Transverse colon (tissue), 4 donors: ENCODE measurements around the gene LRRC32. TPM values are rescaled to one million over a fixed set of nuclear protein-coding genes. Genes with fewer than 3 reads are reported as not detected.

Experiments used
- DNase-seq: peaks from one replicate; pipeline ENCODE4 v3.0.0-alpha.2; 2019
- H3K27ac ChIP-seq, 4 donors: fragments of 200-600 bp; sonication (generic); 2 replicates each; pipeline ENCODE4 v1.5.1; 2016 to 2018; ENCODE audit warnings: inconsistent platforms in 4 of 4
- H3K27me3 ChIP-seq: fragments of 200-600 bp; sonication (generic); 2 replicates; pipeline ENCODE4 v1.5.1; 2017; ENCODE audit warnings: inconsistent platforms
- H3K36me3 ChIP-seq, 4 donors: fragments of 200-600 bp; sonication (generic); 2 replicates each; pipeline ENCODE4 v1.5.1; 2017 to 2019; ENCODE audit warnings: inconsistent platforms in 4 of 4
- H3K4me1 ChIP-seq, 4 donors: fragments of 200-600 bp; sonication (generic); 2 replicates each; pipeline ENCODE4 v1.5.1; 2017 to 2020; ENCODE audit warnings: inconsistent platforms in 4 of 4
- H3K4me3 ChIP-seq, 4 donors: fragments of 200-600 bp; sonication (generic); 1 replicate in 1 of 4; 2 replicates in 3 of 4; pipeline versions ENCODE4 v1.5.1 to v1.6.1; 2017 to 2019; ENCODE audit warnings: inconsistent platforms in 4 of 4
- H3K9me3 ChIP-seq, 2 donors: fragments of 200-600 bp; sonication (generic); 2 replicates each; pipeline ENCODE4 v1.5.1; 2017 to 2019; ENCODE audit warnings: inconsistent platforms in 2 of 2
- CTCF ChIP-seq, 5 experiments: fragments of 200-600 bp in 3 of 5; fragments of 450-650 bp in 2 of 5; sonication (generic) in 3 of 5; IDR thresholded peaks; 1 replicate in 2 of 5; 2 replicates in 3 of 5; pipeline ENCODE4 v1.5.1; 2016 to 2017; ENCODE audit warnings: antibody characterized with exemption in 5 of 5, inconsistent platforms in 3 of 5, mild to moderate bottlenecking in 2 of 5, moderate library complexity in 1 of 5
- EP300 ChIP-seq: sonication (generic); formaldehyde crosslinking; IDR thresholded peaks from one replicate; pipeline ENCODE4 v1.6.1; 2017; ENCODE audit warnings: antibody characterized with exemption, low read depth
- POLR2A ChIP-seq: fragments of 450-650 bp; IDR thresholded peaks from one replicate; pipeline ENCODE4 v1.6.1; 2016; ENCODE audit warnings: antibody characterized with exemption, mild to moderate bottlenecking, moderate library complexity
- POLR2AphosphoS5 ChIP-seq, 3 donors: sonication (generic); formaldehyde crosslinking; IDR thresholded peaks; one replicate each; pipeline ENCODE4 v1.6.1; 2016; ENCODE audit warnings: antibody characterized with exemption in 3 of 3
- WGBS, 2 donors: methylation state at CpG; one replicate each; pipeline ENCODE4 v1.1.5; 2018; ENCODE audit warnings: low coverage in 1 of 2; 5-methylcytosine and 5-hydroxymethylcytosine counted together
- in situ Hi-C, 4 donors: fragments of 200-750 bp; cut with MboI; loops; one replicate each; pipeline versions ENCODE4 v1.15.0 to v1.15.1; 2017; ENCODE audit warnings: low sequenced_read_pairs in 3 of 4, low pct_ligation_motif_present in 1 of 4, low pct_unique_long_range_greater_than_20kb in 1 of 4
- intact Hi-C: fragments of 100-400 bp; cut with DNase I; formaldehyde crosslinking; loops from one replicate; pipeline ENCODE4 v1.15.1; 2023; ENCODE audit warnings: low total_unique reads
- total RNA-seq, 4 donors: library from RNA; depleted of rRNA; stranded (reverse); fragments of >200 nt; gene quantifications; one replicate each; pipeline ENCODE4 v1.1.0, GENCODE V29; 2016

The LRRC32 gene
- total RNA-seq, 4 donors from 2014 or later: 5.1 to 11.5 (median 9.1) TPM

- no peaks in the 10 kb centered on the region for H3K9me3 ChIP-seq
- H3K27ac ChIP-seq: no peak overlapping the region
- in situ Hi-C loops: no loop called here
- TF ChIP-seq POLR2AphosphoS5 (IDR thresholded peaks at IDR 0.05) (no peak), CTCF (IDR thresholded peaks at IDR 0.05) (no peak), EP300 (no peak), POLR2A (no peak)
- intact Hi-C loops: no loop called here
- DNase-seq: no peak
- H3K4me1 ChIP-seq: peaks cover 4 to 22% (median 10%) of the 10 kb centered on the region in 4 donors
- H3K36me3 ChIP-seq: no peaks in the 10 kb centered on the region
- H3K27me3 ChIP-seq: no peaks in the 10 kb centered on the region
- 70 to 78% methylated on average over 1 to 2 of the region's 2 CpGs for WGBS, 2 donors
- no peak overlapping the region for H3K4me3 ChIP-seq
Measured at GRCh38 chr11:76649851-76650372, 20.6 kb downstream of the LRRC32 start.

- Histone ChIP-seq H3K27me3 (no peaks in the 10 kb centered on the region), H3K36me3 (no peaks in the 10 kb centered on the region), H3K27ac (no peak overlapping the region), H3K4me1 (peaks cover 0 to 13% (median 2%) of the 10 kb centered on the region in 4 donors), H3K4me3 (no peak overlapping the region), H3K9me3 (no peaks in the 10 kb centered on the region)
- 76 to 82% methylated on average over 6 of the region's 6 CpGs for WGBS, 2 donors
- intact Hi-C loops (no loop called here), in situ Hi-C loops (no loop called here)
- no peak for DNase-seq
- no peak for TF ChIP-seq CTCF (IDR thresholded peaks at IDR 0.05)
- no peak for TF ChIP-seq POLR2AphosphoS5 (IDR thresholded peaks at IDR 0.05)
- TF ChIP-seq EP300: no peak
- no peak for TF ChIP-seq POLR2A
Measured at GRCh38 chr11:76649011-76649410, 21.5 kb downstream of the LRRC32 start.

GRCh38 chr11:76648061-76648460 is 22.5 kb downstream of the LRRC32 start:
- Histone ChIP-seq H3K27me3 (no peaks in the 10 kb centered on the region), H3K9me3 (no peaks in the 10 kb centered on the region), H3K4me3 (no peak overlapping the region), H3K27ac (no peak overlapping the region), H3K36me3 (no peaks in the 10 kb centered on the region), H3K4me1 (peaks cover 0 to 4% (median 0%) of the 10 kb centered on the region in 4 donors)
- no peak for TF ChIP-seq EP300
- no peak for TF ChIP-seq POLR2A
- TF ChIP-seq POLR2AphosphoS5 (IDR thresholded peaks at IDR 0.05): no peak
- TF ChIP-seq CTCF (IDR thresholded peaks at IDR 0.05): no peak
- DNase-seq: no peak
- in situ Hi-C loops (no loop called here), intact Hi-C loops (no loop called here)

GRCh38 chr11:76646882-76647534 is 23.5 kb downstream of the LRRC32 start:
- peaks cover 0 to 4% (median 0%) of the 10 kb centered on the region in 4 donors for H3K4me1 ChIP-seq
- no peak overlapping the region for H3K4me3 ChIP-seq
- in situ Hi-C loops: no loop called here
- H3K9me3 ChIP-seq: no peaks in the 10 kb centered on the region
- DNase-seq: no peak
- no peak for TF ChIP-seq CTCF (IDR thresholded peaks at IDR 0.05)
- no peak for TF ChIP-seq EP300
- TF ChIP-seq POLR2AphosphoS5 (IDR thresholded peaks at IDR 0.05): no peak
- TF ChIP-seq POLR2A: no peak
- H3K36me3 ChIP-seq: no peaks in the 10 kb centered on the region
- 72 to 74% methylated on average over 4 of the region's 4 CpGs for WGBS, 2 donors
- H3K27me3 ChIP-seq: no peaks in the 10 kb centered on the region
- intact Hi-C loops: no loop called here
- no peak overlapping the region for H3K27ac ChIP-seq
